ENCODE results near the gene PDE2A. TPM values are rescaled to one million over a fixed set of nuclear protein-coding genes. Genes with fewer than 3 reads are reported as not detected.

PDE2A gene
- total and polyA plus RNA-seq, 2 experiments from 2014 or later: 0.60 to 2.2 TPM

DNA sequence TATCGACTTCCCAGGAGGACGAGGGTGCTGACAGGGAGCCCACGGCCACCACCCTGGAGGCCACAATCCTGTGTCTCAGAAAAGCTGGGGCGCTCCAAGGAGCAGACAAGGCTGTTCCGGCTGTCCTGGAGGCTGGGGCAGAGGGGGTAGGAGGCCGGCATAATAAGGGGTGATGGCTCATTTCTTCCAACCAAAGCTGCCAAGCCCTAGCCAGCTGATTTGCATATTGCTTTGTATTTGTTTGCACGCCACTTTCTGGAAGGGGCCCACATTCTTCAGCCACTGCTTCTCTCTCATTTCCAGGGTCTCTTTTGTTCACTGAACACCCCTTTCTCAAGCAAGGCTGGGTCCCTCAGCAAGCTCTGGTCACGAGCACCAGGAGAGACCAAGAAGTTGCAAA is 4.7 kb downstream of the PDE2A start:
- WGBS (ENCODE audit: low lambda C conversion rate, missing lambda C conversion rate): 86% methylated on average over 8 of the region's 8 CpGs
- no peaks in the 10 kb centered on the region for H3K36me3 ChIP-seq (replicated peaks; ENCODE audit: insufficient read depth, low read depth)
- H3K27ac ChIP-seq: no peak overlapping the region
- H3K4me3 ChIP-seq: no peak overlapping the region
- H3K4me2 ChIP-seq: no peak overlapping the region
- no peak overlapping the region for H2AFZ ChIP-seq
- H4K20me1 ChIP-seq (ENCODE audit: insufficient read depth, poor library complexity, severe bottlenecking): no peaks in the 10 kb centered on the region
- H3K79me2 ChIP-seq: no peaks in the 10 kb centered on the region
- H3K27me3 ChIP-seq: peaks cover 44% of the 10 kb centered on the region
- H3K9me3 ChIP-seq (ENCODE audit: low read depth): no peaks in the 10 kb centered on the region
- no peak for DNase-seq (ENCODE audit: low spot score)
- H3K9me2 ChIP-seq (replicated peaks; ENCODE audit: insufficient read depth): no peaks in the 10 kb centered on the region
- TF ChIP-seq EZH2phosphoT487 (IDR thresholded peaks at IDR 0.05; ENCODE audit: low read depth, severe bottlenecking, unreplicated experiment) (no peak), EZH2 (IDR thresholded peaks at IDR 0.05; ENCODE audit: borderline replicate concordance) (no peak)
- TF ChIP-seq, protein P1, sequence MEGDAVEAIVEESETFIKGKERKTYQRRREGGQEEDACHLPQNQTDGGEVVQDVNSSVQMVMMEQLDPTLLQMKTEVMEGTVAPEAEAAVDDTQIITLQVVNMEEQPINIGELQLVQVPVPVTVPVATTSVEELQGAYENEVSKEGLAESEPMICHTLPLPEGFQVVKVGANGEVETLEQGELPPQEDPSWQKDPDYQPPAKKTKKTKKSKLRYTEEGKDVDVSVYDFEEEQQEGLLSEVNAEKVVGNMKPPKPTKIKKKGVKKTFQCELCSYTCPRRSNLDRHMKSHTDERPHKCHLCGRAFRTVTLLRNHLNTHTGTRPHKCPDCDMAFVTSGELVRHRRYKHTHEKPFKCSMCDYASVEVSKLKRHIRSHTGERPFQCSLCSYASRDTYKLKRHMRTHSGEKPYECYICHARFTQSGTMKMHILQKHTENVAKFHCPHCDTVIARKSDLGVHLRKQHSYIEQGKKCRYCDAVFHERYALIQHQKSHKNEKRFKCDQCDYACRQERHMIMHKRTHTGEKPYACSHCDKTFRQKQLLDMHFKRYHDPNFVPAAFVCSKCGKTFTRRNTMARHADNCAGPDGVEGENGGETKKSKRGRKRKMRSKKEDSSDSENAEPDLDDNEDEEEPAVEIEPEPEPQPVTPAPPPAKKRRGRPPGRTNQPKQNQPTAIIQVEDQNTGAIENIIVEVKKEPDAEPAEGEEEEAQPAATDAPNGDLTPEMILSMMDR (IDR thresholded peaks at IDR 0.05; ENCODE audit: poor library complexity): no peak
- no peaks in the 10 kb centered on the region for H3K4me1 ChIP-seq (ENCODE audit: insufficient read depth)

DNA sequence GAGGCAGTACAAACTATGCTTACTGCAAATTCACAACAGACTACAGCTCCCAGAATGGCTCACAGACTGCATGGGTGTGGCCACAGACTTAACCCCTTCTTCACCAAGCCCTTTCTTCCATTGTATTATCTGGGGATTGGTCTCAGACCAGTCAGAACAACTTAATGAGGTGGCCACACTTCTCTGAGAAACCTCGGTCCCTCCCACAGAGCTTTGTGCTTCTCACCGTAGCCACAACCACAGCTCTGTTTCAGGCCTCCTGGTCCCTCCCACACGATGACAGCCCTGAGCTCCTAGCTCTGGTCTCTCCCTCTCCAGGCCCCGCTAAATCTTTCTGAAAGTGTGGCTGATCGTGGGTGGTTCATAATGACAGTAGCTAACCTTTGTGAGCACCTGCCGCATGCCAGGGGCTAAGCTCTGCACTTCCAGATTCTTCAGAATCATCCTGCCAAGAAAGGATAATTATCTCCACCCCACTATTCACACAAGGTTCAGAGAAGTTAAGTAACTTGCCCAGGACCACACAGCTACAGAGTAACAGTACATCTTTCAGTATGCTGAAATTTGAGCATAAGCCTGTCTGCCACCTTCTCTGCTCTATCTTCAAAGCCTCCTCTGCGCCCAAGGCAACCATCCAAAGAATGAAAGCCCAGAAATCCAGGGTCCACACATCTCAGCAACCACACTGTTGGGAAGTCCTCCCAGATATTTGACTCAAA is 5.4 kb downstream of the PDE2A start:
- Histone ChIP-seq H3K9me3 (ENCODE audit: low read depth) (no peaks in the 10 kb centered on the region), H2AFZ (no peak overlapping the region), H3K27me3 (peaks cover 37% of the 10 kb centered on the region), H3K4me3 (no peak overlapping the region), H3K4me2 (no peak overlapping the region), H3K36me3 (replicated peaks; ENCODE audit: insufficient read depth, low read depth) (no peaks in the 10 kb centered on the region), H4K20me1 (ENCODE audit: insufficient read depth, poor library complexity, severe bottlenecking) (no peaks in the 10 kb centered on the region), H3K4me1 (ENCODE audit: insufficient read depth) (no peaks in the 10 kb centered on the region), H3K79me2 (no peaks in the 10 kb centered on the region), H3K27ac (no peak overlapping the region), H3K9me2 (replicated peaks; ENCODE audit: insufficient read depth) (no peaks in the 10 kb centered on the region)
- WGBS (ENCODE audit: low lambda C conversion rate, missing lambda C conversion rate): 64% methylated on average over 7 of the region's 7 CpGs
- no peak for DNase-seq (ENCODE audit: low spot score)
- TF ChIP-seq EZH2phosphoT487 (IDR thresholded peaks at IDR 0.05; ENCODE audit: low read depth, severe bottlenecking, unreplicated experiment) (no peak), EZH2 (IDR thresholded peaks at IDR 0.05; ENCODE audit: borderline replicate concordance) (no peak)
- TF ChIP-seq, protein P1 (IDR thresholded peaks at IDR 0.05; ENCODE audit: poor library complexity): no peak

DNA sequence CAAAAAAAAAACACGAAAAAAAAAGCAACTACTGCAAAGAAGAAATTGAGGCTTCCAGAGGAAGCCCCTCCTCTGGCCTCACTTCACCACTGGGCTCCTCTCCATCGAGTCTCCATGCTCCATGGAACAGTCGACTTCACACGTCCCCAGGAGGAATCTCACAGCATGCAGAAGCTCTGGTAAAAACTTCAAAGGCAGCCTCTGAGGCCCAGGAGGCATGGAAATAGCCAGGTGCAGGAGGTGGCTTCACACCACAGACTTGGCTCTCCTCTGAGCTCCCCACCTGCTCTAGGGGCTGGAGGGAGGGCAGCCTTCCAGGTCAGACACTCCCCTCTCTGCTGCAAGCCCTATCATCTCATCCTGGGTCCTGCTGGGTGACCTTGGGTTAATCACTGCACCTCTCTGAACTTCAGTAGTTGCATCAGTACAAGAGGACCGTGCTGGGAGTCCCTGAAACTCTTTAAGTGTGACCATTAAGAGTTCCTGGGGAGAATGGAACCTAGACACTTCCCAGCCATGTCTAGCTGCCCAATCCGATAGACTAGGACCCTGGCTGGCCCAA is 8.2 kb downstream of the PDE2A start:
- Histone ChIP-seq H3K4me2 (no peak overlapping the region), H3K27me3 (peaks cover 25% of the 10 kb centered on the region), H3K79me2 (no peaks in the 10 kb centered on the region), H3K27ac (no peak overlapping the region), H3K4me3 (no peak overlapping the region), H3K9me3 (ENCODE audit: low read depth) (no peaks in the 10 kb centered on the region), H2AFZ (no peak overlapping the region), H4K20me1 (ENCODE audit: insufficient read depth, poor library complexity, severe bottlenecking) (no peaks in the 10 kb centered on the region), H3K9me2 (replicated peaks; ENCODE audit: insufficient read depth) (no peaks in the 10 kb centered on the region), H3K4me1 (ENCODE audit: insufficient read depth) (no peaks in the 10 kb centered on the region), H3K36me3 (replicated peaks; ENCODE audit: insufficient read depth, low read depth) (no peaks in the 10 kb centered on the region)
- WGBS (ENCODE audit: low lambda C conversion rate, missing lambda C conversion rate): 51% methylated on average over 6 of the region's 6 CpGs
- no peak for DNase-seq (ENCODE audit: low spot score)
- no peak for TF ChIP-seq EZH2 (IDR thresholded peaks at IDR 0.05; ENCODE audit: borderline replicate concordance)
- TF ChIP-seq, protein P1 (IDR thresholded peaks at IDR 0.05; ENCODE audit: poor library complexity): no peak
- TF ChIP-seq EZH2phosphoT487 (IDR thresholded peaks at IDR 0.05; ENCODE audit: low read depth, severe bottlenecking, unreplicated experiment): no peak
